ENCODE results near the gene BSND. TPM values are rescaled to one million over a fixed set of nuclear protein-coding genes. Genes with fewer than 3 reads are reported as not detected.

BSND gene
- total RNA-seq, 3 donors from 2014 or later = not detected

Other genes with a start within 250 kb of the BSND start
- 1 to 10 TPM; 6.4 to 8.7 (median 7.2) TPM for gene PARS2, start 234.4 kb upstream of the BSND start, total RNA-seq
- 100 to 1,000 TPM in 1 of 3 donors, 10 to 100 TPM in 2; 51.6 to 122 (median 70.8) TPM for gene TTC22, start 197.6 kb upstream of the BSND start, total RNA-seq
- gene DHCR24, start 111.7 kb upstream of the BSND start, total RNA-seq = 100 to 1,000 TPM; 101 to 271 (median 197) TPM
- 10 to 100 TPM in 1 of 3 donors, 1 to 10 TPM in 2; 4.9 to 17.9 (median 8.5) TPM for gene TMEM61, start 18.3 kb upstream of the BSND start, total RNA-seq
- gene PCSK9, start 40.6 kb downstream of the BSND start, total RNA-seq = 10 to 100 TPM in 1 of 3 donors, 1 to 10 TPM in 2; 3.6 to 14.1 (median 9.2) TPM
- 10 to 100 TPM; 35.5 to 51.1 (median 46.2) TPM for gene USP24, start 216.4 kb downstream of the BSND start, total RNA-seq